ENCODE data around the gene RASA4.
"Not testable (repeated sequence)": the region's sequence is repeated elsewhere in the genome, so short reads cannot be mapped to it uniquely, and the experiment has no call there.

The RASA4 gene

GRCh38 chr7:102542771-102543170 lies 73.8 kb downstream of the RASA4 start:
- not testable (repeated sequence) for DNase-seq (ENCODE audit: low read depth)

GRCh38 chr7:102542083-102542482 lies 74.5 kb downstream of the RASA4 start:
- DNase-seq (ENCODE audit: low read depth): not testable (repeated sequence)

- DNase-seq (ENCODE audit: low read depth): not testable (repeated sequence)
These were observed 76.0 kb downstream of the RASA4 start for GRCh38 chr7:102540604-102541003.

GRCh38 chr7:102535062-102535615 lies 81.4 kb downstream of the RASA4 start:
- DNase-seq (ENCODE audit: low read depth): not testable (repeated sequence)

- not testable (repeated sequence) for DNase-seq (ENCODE audit: low read depth)
These were observed 84.4 kb downstream of the RASA4 start for GRCh38 chr7:102532127-102532526.

- not testable (repeated sequence) for DNase-seq (ENCODE audit: low read depth)
These were observed 85.0 kb downstream of the RASA4 start for GRCh38 chr7:102531583-102531982.

GRCh38 chr7:102527822-102528793 lies 88.4 kb downstream of the RASA4 start:
- DNase-seq (ENCODE audit: low read depth): not testable (repeated sequence)

GRCh38 chr7:102527182-102527581 lies 89.4 kb downstream of the RASA4 start:
- DNase-seq (ENCODE audit: low read depth): not testable (repeated sequence)

- DNase-seq (ENCODE audit: low read depth): not testable (repeated sequence)
These were observed 91.8 kb downstream of the RASA4 start for GRCh38 chr7:102524803-102525202.
